HepG2 (cell line): ENCODE results near the gene MCRIP2. TPM values are rescaled to one million over a fixed set of nuclear protein-coding genes. Genes with fewer than 3 reads are reported as not detected.

Experiments used
- ATAC-seq: fragments of 200-7000 bp; cut with Tn5 transposase; 3 replicates; pipeline ENCODE4 v1.9.1; 2020; ENCODE audit warnings: mild to moderate bottlenecking, moderate library complexity
- BruUV-seq: library from RNA; stranded (reverse); fragments of 400-500 nt; replicated peaks from 2 replicates; lab custom pipeline; 2021; lab: Mats Ljungman, UMichigan
- CTCF ChIA-PET: fragments of 300-600 bp; formaldehyde crosslinking; extraction: SDS; loops from one replicate; lab custom pipeline; 2021; ENCODE audit warnings: low total read pairs, inconsistent platforms, low intra/inter-chr PET ratio; lab: Yijun Ruan, JAX
- POLR2A ChIA-PET: fragments of 350-600 bp; sonication (Branson Sonifier 250); formaldehyde crosslinking; loops from one replicate; lab custom pipeline; 2020; ENCODE audit warnings: antibody characterized with exemption, inconsistent platforms; lab: Yijun Ruan, JAX
- DNase-seq: peaks from one replicate; pipeline ENCODE4 v3.0.0-alpha.2; 2015; ENCODE audit warnings: low spot score
- FAIRE-seq: peaks from 3 replicates; lab custom pipeline; 2011; peaks lifted over from hg19 to GRCh38; lab: Jason Lieb, UNC
- H2AFZ ChIP-seq: one replicate; pipeline ENCODE4 v1.6.1; 2011; ENCODE audit warnings: low read length, inconsistent platforms
- H3K27ac ChIP-seq: fragments of 300-600 bp; 3 replicates; pipeline ENCODE4 v1.8.0; 2011; ENCODE audit warnings: mixed run types, mild to moderate bottlenecking, mixed read lengths, low read length, inconsistent platforms; ENCODE audit not compliant: insufficient read depth; ENCODE audit errors: extremely low read length
- H3K27me3 ChIP-seq, 2 experiments: fragments of 200-600 bp in 1 of 2; 2 replicates in 1 of 2; 3 replicates in 1 of 2; pipeline versions ENCODE4 v1.6.0 to v1.8.0; 2011; ENCODE audit warnings: low read length in 2 of 2, mild to moderate bottlenecking in 2 of 2, moderate library complexity in 2 of 2, inconsistent platforms in 1 of 2; ENCODE audit not compliant: insufficient read depth in 2 of 2, control insufficient read depth in 1 of 2
- H3K36me3 ChIP-seq, 2 experiments: fragments of 200-600 bp in 1 of 2; replicated peaks in 1 of 2; 2 replicates in 1 of 2; 3 replicates in 1 of 2; pipeline versions ENCODE4 v1.5.1 to v1.8.0; 2011; ENCODE audit warnings: low read length in 2 of 2, inconsistent platforms in 1 of 2; ENCODE audit not compliant: insufficient read depth in 2 of 2, control insufficient read depth in 1 of 2
- H3K4me1 ChIP-seq: 2 replicates; pipeline ENCODE4 v1.5.1; 2012; ENCODE audit warnings: low read length, inconsistent platforms; ENCODE audit not compliant: insufficient read depth
- H3K4me2 ChIP-seq: 2 replicates; pipeline ENCODE4 v1.6.0; 2011; ENCODE audit warnings: low read depth, low read length, inconsistent platforms
- H3K4me3 ChIP-seq, 3 experiments: fragments of 200-600 bp in 1 of 3; sonication (generic), shearing (Covaris generic) in 1 of 3; replicated peaks in 1 of 3; 2 replicates each; pipeline ENCODE4 v1.5.1; 2011 to 2016; ENCODE audit warnings: low read length in 3 of 3, inconsistent platforms in 2 of 3, low read depth in 2 of 3, mild to moderate bottlenecking in 2 of 3, control low read depth in 1 of 3, mixed read lengths in 1 of 3; ENCODE audit not compliant: insufficient read depth in 1 of 3
- H3K79me2 ChIP-seq: one replicate; pipeline ENCODE4 v1.6.1; 2011; ENCODE audit warnings: low read length, inconsistent platforms; ENCODE audit not compliant: insufficient read depth
- H3K9ac ChIP-seq: 2 replicates; pipeline ENCODE4 v1.6.0; 2011; ENCODE audit warnings: mild to moderate bottlenecking, low read depth, low read length, inconsistent platforms; ENCODE audit not compliant: insufficient read depth
- H3K9me3 ChIP-seq: 2 replicates; pipeline ENCODE4 v1.5.1; 2012; ENCODE audit warnings: mild to moderate bottlenecking, low read length
- H4K20me1 ChIP-seq: 2 replicates; pipeline ENCODE4 v1.6.0; 2011; ENCODE audit warnings: inconsistent platforms, mild to moderate bottlenecking, low read length, moderate library complexity; ENCODE audit not compliant: insufficient read depth
- AGO1 ChIP-seq: fragments of 200-400 bp; formaldehyde crosslinking; IDR thresholded peaks from 2 replicates; pipeline ENCODE4 v1.6.1; 2017; ENCODE audit warnings: mild to moderate bottlenecking, low read depth, low read length, moderate library complexity; ENCODE audit not compliant: poor library complexity, severe bottlenecking
- CERS6 ChIP-seq: sonication (generic); formaldehyde crosslinking; IDR thresholded peaks from 2 replicates; pipeline ENCODE4 v1.5.0; 2020; ENCODE audit warnings: missing genetic modification reagents
- GATA4 ChIP-seq: sonication (generic); IDR thresholded peaks from 2 replicates; pipeline ENCODE4 v1.6.1; 2016; ENCODE audit warnings: antibody characterized with exemption, low read depth, borderline replicate concordance
- RBFOX2 ChIP-seq: fragments of 200-400 bp; formaldehyde crosslinking; IDR thresholded peaks from 2 replicates; pipeline ENCODE4 v1.6.1; 2017; ENCODE audit warnings: low read depth, mild to moderate bottlenecking, low read length
- SALL2 ChIP-seq: sonication (generic); formaldehyde crosslinking; IDR thresholded peaks from 2 replicates; pipeline ENCODE4 v1.8.1; 2023; ENCODE audit warnings: mild to moderate bottlenecking, missing genetic modification reagents, inconsistent platforms
- SOX6 ChIP-seq, 2 experiments: fragments of 450-650 bp in 1 of 2; sonication (generic) in 1 of 2; formaldehyde crosslinking in 1 of 2; IDR thresholded peaks; 2 replicates each; pipeline versions ENCODE4 v1.4.0 to v1.6.1; 2017 to 2020; ENCODE audit warnings: antibody characterized with exemption in 1 of 2, mild to moderate bottlenecking in 1 of 2, missing genetic modification reagents in 1 of 2
- ZNF446 ChIP-seq: sonication (generic); formaldehyde crosslinking; IDR thresholded peaks from 2 replicates; pipeline ENCODE4 v1.5.0; 2020; ENCODE audit warnings: mild to moderate bottlenecking, missing genetic modification reagents
- ZNF678 ChIP-seq: sonication (generic); formaldehyde crosslinking; IDR thresholded peaks from 2 replicates; pipeline ENCODE4 v1.4.0; 2020; ENCODE audit warnings: mild to moderate bottlenecking, missing genetic modification reagents
- WGBS: methylation state at CpG from one replicate; pipeline ENCODE4 v1.1.6; 2017; ENCODE audit warnings: low lambda C conversion rate; 5-methylcytosine and 5-hydroxymethylcytosine counted together
- in situ Hi-C: cut with HindIII; loops from 2 replicates; pipeline ENCODE4 v1.10.0; 2017; ENCODE audit warnings: low pct_unique_long_range_greater_than_20kb; ENCODE audit not compliant: extremely low pct_ligation_motif_present
- intact Hi-C: fragments of 100-400 bp; cut with micrococcal nuclease; formaldehyde crosslinking; loops from one replicate; pipeline ENCODE4 v1.10.0; 2022; ENCODE audit not compliant: unreplicated experiment
- polyA plus RNA-seq, 8 experiments: library from polyadenylated mRNA; depleted of rRNA in 3 of 8; stranded (reverse) in 7 of 8; unstranded in 1 of 8; fragments of >200 nt; fragmentation: Illumina TruSeq in 4 of 8; extraction: Trizol in 4 of 8; gene quantifications; 2 replicates each; pipeline versions ENCODE4 v1.2.1 to v1.2.3, GENCODE V29; 2011 to 2016; ENCODE audit warnings: low read depth in 4 of 8, missing spikeins in 1 of 8, mixed read lengths in 1 of 8; ENCODE audit not compliant: insufficient read depth in 1 of 8
- total RNA-seq, 5 experiments: library from RNA; depleted of rRNA; stranded (reverse); fragments of >200 nt; fragmentation: Illumina TruSeq; extraction: Trizol; gene quantifications; 2 replicates each; pipeline ENCODE4 v1.2.3, GENCODE V29; 2016; ENCODE audit warnings: low read depth in 1 of 5
- TF ChIP-seq, protein P1 (sequence below): sonication (generic); formaldehyde crosslinking; IDR thresholded peaks from 2 replicates; pipeline ENCODE4 v1.4.0; 2020; ENCODE audit warnings: missing genetic modification reagents

Gene MCRIP2
- total and polyA plus RNA-seq, 2 of the 13 experiments (the other 11 are each of a cell fraction or from before 2014, with no cell fraction given): 39.6 to 76.7 TPM

DNA sequence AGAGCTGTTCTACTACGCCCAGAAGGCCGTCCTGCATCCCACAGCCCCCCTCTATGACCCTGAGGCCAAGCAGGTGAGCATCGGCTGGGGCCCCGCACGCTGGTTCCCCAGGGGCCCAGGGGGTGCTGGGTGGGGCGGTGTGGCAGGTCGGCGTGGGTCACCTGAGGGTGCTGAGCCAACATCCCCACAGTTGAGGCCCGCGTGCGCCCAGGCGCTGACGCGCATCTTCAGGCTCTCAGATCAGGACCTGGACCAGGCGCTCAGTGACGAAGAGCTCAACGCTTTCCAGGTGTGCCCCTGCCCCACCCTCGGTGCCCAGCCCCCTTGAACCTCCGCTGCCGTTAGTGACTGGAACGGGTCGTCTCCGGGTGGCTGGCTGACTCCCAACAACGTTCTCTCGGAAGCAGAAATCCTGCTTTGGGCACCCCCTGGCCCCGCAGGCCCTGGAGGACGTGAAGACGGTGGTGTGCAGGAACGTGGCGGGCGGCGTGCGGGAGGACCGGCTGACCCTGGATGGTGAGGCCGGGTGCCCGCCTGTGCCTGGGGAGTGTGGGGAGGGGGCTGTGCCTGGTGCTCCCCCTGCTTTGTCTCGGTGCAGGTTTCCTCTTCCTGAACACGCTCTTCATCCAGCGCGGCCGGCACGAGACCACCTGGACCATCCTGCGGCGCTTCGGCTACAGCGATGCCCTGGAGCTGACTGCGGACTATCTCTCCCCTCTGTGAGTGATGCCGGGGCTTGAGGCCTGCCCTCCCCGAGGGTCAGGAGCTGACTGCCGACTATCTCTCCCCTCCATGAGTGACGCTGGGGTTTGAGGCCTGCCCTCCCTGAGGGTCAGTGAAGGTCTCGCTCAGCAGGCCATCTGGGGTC is 29.1 kb downstream of the MCRIP2 start (continued):
- no peak for TF ChIP-seq CERS6
- no peak for TF ChIP-seq ZNF446
- no peak for TF ChIP-seq ZNF678 (CRISPR knock-in tag)
- no peak for TF ChIP-seq SOX6 (IDR thresholded peaks at IDR 0.05)
- TF ChIP-seq SOX6 (CRISPR knock-in tag; IDR thresholded peaks at IDR 0.05): no peak
- TF ChIP-seq, all 625 proteins: peak for 2

DNA sequence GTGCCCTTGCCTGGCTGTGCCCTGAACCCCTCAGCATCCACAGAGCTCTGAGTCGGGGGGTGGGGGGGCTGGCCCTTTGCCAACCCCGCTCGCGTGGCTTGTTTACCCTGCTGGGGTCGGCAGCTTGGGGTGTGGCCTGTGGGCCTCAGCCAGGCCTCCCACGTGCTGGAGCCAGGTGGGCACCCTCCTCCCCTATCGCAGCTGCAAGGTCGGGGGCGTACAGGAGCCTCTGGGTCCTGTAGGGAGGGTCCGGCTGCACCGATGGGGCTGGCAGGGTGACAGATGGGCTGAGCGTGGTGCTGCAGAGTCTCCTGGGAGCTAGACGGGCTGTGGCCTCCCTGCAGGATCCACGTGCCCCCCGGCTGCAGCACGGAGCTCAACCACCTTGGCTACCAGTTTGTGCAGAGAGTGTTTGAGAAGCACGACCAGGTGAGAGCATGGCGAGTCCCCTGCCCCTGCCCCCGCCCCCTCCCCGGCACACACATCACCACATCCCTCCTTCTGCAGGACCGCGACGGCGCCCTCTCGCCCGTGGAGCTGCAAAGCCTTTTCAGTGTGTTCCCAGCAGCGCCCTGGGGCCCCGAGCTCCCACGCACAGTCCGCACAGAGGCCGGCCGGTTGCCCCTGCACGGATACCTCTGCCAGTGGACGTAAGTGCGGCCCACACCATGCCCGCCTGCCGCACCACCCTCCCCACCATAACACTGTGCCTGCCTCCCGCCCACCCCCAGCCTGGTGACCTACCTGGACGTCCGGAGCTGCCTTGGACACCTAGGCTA is 29.9 kb downstream of the MCRIP2 start:
- POLR2A ChIA-PET: interaction anchor here (0.6 to 0.9 kb wide), 2 partner anchors 24 to 35 kb away, joined by 3 read pairs; partner anchors contain the start of gene METTL26

More for the DNA sequence above, 29.9 kb downstream of the MCRIP2 start:
- no peak for DNase-seq
- WGBS: 95% methylated on average over 24 of the region's 40 CpGs
- H3K79me2 ChIP-seq: peaks cover 17% of the 10 kb centered on the region
- TF ChIP-seq SALL2 (CRISPR knock-in tag) (no peak), GATA4 (no peak), AGO1 (peak; percentile 82), RBFOX2 (peak; percentile 39)
- TF ChIP-seq, protein P1, sequence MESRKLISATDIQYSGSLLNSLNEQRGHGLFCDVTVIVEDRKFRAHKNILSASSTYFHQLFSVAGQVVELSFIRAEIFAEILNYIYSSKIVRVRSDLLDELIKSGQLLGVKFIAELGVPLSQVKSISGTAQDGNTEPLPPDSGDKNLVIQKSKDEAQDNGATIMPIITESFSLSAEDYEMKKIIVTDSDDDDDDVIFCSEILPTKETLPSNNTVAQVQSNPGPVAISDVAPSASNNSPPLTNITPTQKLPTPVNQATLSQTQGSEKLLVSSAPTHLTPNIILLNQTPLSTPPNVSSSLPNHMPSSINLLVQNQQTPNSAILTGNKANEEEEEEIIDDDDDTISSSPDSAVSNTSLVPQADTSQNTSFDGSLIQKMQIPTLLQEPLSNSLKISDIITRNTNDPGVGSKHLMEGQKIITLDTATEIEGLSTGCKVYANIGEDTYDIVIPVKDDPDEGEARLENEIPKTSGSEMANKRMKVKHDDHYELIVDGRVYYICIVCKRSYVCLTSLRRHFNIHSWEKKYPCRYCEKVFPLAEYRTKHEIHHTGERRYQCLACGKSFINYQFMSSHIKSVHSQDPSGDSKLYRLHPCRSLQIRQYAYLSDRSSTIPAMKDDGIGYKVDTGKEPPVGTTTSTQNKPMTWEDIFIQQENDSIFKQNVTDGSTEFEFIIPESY: peak; percentile 22; the same call in 1 of the 2 replicates
- no peaks in the 10 kb centered on the region for H3K27me3 ChIP-seq
- H3K4me1 ChIP-seq: peaks cover 36% of the 10 kb centered on the region
- H3K4me3 ChIP-seq: no peak overlapping the region
- no peak for FAIRE-seq
- H3K36me3 ChIP-seq: peaks cover 22 to 42% of the 10 kb centered on the region in 2 experiments; a peak in 4 of 5 replicates
- no peak overlapping the region for H3K9ac ChIP-seq
- no TSS peak for BruUV-seq
- H2AFZ ChIP-seq: no peak overlapping the region
- H3K9me3 ChIP-seq: no peaks in the 10 kb centered on the region
- in situ Hi-C loops (no loop called here), intact Hi-C loops (no loop called here)
- no peak for ATAC-seq
- CTCF ChIA-PET: no interaction called here
- no peak overlapping the region for H3K27ac ChIP-seq
- H4K20me1 ChIP-seq: no peaks in the 10 kb centered on the region
- no peak overlapping the region for H3K4me2 ChIP-seq
